PFSK-1 (cell line): ENCODE measurements around the gene RANBP17.

Experiments
- FOXP2 ChIP-seq: optimal IDR thresholded peaks from 2 replicates; pipeline ENCODE3; 2011; ENCODE audit warnings: borderline replicate concordance, control low read depth, inconsistent platforms; ENCODE audit not compliant: insufficient read depth; ENCODE audit errors: extremely low read length, extremely low read depth
- POLR2AphosphoS5 ChIP-seq: IDR thresholded peaks from 2 replicates; pipeline ENCODE4 v1.6.1; 2012; ENCODE audit warnings: low read depth, mild to moderate bottlenecking, control low read depth, low read length, moderate library complexity
- REST ChIP-seq, 2 experiments: IDR thresholded peaks; 2 replicates each; pipeline versions ENCODE4 v1.6.1 to v1.8.0; 2011 to 2012; ENCODE audit warnings: low read depth in 2 of 2, low read length in 2 of 2, control low read depth in 1 of 2, inconsistent platforms in 1 of 2, mild to moderate bottlenecking in 1 of 2, moderate library complexity in 1 of 2; ENCODE audit not compliant: insufficient read depth in 1 of 2
- SIN3A ChIP-seq: IDR thresholded peaks from 2 replicates; pipeline ENCODE4 v1.6.1; 2012; ENCODE audit warnings: mild to moderate bottlenecking, low read length, moderate library complexity, borderline replicate concordance; ENCODE audit not compliant: insufficient read depth
- TAF1 ChIP-seq: IDR thresholded peaks from 2 replicates; pipeline ENCODE4 v1.6.1; 2012; ENCODE audit warnings: low read length, control low read depth, borderline replicate concordance; ENCODE audit not compliant: insufficient read depth

RANBP17 gene

DNA sequence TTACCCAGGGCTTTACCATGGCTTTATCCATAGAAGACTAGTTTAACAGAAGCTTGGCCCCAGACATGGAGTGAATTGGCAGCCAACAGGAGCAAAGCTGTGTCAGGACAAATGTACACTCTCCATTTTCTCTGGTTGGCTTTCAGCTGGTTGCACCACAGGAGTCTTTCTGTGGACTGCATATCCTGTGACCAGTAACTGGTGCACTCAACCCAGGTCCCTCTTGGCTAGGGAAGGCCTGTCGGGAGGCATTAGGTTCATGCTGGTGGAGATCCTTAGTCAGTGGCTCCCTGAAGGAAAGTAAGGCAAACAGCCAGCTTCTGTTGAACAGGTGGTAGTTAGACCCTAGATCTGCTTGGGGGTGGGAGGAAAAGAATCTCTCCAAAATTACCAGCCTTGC, 300.3 kb downstream of the RANBP17 start:
- TF ChIP-seq FOXP2 (no peak), REST (IDR thresholded peaks at IDR 0.05; ENCODE audit: insufficient read depth in 1 of 2, low read depth in 2 of 2, low read length in 2 of 2) (no peak), TAF1 (no peak), SIN3A (no peak), POLR2AphosphoS5 (no peak)

- TF ChIP-seq FOXP2 (no peak), REST (IDR thresholded peaks at IDR 0.05; ENCODE audit: insufficient read depth in 1 of 2, low read depth in 2 of 2, low read length in 2 of 2) (no peak), TAF1 (no peak), POLR2AphosphoS5 (no peak)
Observed at GRCh38 chr5:171162596-171162995, 300.8 kb downstream of the RANBP17 start.

DNA sequence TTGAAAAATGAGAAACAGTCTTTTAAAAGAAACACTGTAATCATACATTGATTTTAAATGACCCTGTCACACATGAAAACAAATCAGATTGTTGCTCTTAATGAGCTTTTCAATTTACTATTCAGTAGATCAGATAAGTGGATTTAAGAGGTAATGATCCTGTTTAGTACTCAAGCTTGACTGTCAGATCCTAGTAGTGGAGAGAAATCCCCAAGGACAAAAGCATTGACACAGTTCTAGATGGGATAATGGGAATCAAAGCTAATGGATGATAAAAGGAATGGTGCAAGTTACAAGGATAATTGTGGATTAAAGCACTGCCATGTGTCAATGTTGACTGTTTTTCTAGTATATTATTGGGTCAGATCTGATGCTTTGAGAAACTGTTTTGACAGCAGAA, 304.9 kb downstream of the RANBP17 start:
- TF ChIP-seq REST (IDR thresholded peaks at IDR 0.05; ENCODE audit: insufficient read depth in 1 of 2, low read depth in 2 of 2, low read length in 2 of 2) (no peak), TAF1 (no peak), FOXP2 (no peak), SIN3A (no peak), POLR2AphosphoS5 (no peak)

DNA sequence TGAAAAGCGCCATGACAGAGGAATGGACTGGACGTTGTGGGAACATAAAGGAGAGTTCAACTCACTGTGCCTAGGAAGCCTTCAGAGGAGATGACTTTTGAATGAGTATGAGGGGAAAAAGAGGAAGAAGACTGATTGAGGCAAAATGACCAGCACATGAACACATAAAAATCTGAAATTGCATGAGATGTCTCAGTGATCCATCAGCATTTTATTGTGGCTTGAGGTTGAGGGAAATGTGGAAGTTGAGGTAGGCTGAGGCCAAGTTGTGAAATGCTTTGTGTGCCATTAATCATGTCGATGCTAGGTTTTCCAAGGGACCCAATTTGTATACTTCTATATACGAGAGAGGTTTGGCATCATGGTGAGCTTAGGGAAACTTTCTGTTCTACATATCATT, 306.4 kb downstream of the RANBP17 start:
- TF ChIP-seq FOXP2, result no peak
- TF ChIP-seq SIN3A, result no peak

GRCh38 chr5:171175746-171176145, 313.9 kb downstream of the RANBP17 start:
- TF ChIP-seq REST (IDR thresholded peaks at IDR 0.05; ENCODE audit: insufficient read depth in 1 of 2, low read depth in 2 of 2, low read length in 2 of 2) (no peak), POLR2AphosphoS5 (no peak), SIN3A (no peak), TAF1 (no peak), FOXP2 (no peak)
